Activated CD8-positive, alpha-beta memory T cell treated with anti-CD3 and anti-CD28 coated beads, Interleukin-2, amount 50 U/mL, for 24 hours (primary cell): ENCODE measurements around the gene EDRF1.

Experiments used
- DNase-seq: peaks from one replicate; pipeline ENCODE4 v3.0.0-alpha.2; 2020; ENCODE audit errors: extremely low read depth

EDRF1 gene

DNA sequence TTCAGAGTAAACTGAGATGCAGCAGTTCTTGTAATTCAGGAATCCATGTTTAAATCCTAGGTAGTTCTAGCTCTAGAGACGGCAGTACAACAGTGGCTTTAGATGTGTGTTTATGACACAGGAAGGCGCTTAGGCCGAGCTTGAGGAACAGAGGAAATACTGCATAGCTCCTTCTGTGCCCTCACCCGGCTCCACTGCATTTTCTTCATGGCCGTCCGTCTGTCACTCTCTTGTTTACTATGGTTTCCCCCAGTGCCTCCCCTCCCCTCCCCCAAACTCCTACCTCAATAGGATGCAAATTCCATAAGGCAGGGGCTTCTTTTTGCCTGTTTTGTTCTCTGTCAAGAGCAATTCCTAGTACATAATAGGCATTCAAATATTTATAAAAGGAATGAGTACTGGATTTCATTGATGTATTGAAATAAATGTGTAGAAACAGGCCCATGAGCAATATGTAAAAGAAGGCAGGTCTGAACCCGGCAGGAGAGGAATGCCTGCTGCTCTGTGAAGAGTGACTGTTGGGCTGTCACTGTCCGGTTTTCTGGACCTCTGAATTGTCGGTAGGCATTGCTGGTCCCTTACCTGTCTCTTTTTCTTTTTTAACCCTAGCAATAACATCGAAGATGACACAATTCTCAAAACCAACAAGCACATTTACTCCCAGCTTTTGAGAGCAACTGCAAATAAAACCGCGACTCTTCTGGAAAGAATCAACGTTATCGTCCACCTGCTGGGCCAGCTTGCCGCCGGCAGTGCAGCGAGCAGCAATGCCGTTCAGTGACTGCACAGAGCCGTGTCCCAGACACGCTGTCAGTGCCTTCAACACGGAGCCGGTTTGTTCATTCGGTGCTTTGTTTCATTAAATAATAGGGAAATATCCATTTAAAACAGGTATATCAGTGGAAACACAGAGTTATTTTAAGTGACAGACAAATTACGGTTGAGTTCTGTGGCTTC is 43.5 kb downstream of the EDRF1 start:
- DNase-seq = no peak

DNA sequence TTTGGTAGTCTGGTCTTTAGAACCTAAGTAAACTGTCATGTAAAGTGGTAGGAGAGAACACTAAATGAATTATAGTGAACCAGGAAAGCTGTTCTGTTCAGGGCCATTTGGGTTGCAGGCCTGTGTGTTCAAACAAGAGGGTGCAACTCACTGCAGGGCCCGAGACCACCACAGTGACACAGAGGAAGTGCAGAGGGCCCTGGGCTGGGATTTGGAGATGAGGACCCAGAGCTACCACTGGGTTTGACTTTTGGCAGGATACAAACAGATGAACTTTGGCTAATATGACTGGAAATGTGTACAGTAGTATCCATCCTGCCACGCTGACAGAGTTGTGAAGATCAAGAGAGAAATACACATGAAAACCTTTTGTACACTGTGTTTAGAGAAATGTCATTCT is 46.3 kb downstream of the EDRF1 start:
- DNase-seq = no peak

- no peak for DNase-seq
Measured at GRCh38 chr10:125766511-125766910, 47.0 kb downstream of the EDRF1 start.

DNA sequence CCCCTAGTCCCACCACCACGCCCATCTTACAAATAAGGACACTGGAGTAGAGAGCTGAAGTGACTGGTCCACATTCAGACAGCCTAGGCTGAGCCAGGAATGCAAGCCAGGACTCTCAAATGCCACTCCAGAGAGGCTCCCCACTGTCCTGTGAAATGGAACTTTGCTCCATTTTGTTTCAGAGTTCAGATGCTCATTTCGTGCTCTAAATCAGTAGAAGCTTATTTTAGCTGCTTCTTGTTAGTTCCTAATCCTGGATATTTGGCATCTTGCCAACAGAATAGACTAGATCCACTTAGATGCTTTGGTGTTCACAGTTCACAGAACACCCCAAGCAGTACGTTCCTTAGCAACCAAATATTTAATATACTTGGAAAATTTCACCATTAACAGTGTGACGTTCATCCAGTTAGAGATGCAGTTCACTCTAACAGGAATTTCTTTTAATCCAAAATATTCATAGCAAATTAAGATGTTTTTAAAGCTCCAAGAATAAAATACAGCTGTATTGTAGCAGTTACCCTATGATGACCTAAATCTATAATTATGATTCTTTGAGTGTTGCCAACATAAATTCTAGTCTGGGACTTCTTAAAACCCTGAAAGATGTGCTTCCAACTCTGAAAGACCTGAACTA is 48.8 kb downstream of the EDRF1 start:
- DNase-seq = no peak

- DNase-seq = no peak
Measured at GRCh38 chr10:125769175-125769574, 49.7 kb downstream of the EDRF1 start.

DNA sequence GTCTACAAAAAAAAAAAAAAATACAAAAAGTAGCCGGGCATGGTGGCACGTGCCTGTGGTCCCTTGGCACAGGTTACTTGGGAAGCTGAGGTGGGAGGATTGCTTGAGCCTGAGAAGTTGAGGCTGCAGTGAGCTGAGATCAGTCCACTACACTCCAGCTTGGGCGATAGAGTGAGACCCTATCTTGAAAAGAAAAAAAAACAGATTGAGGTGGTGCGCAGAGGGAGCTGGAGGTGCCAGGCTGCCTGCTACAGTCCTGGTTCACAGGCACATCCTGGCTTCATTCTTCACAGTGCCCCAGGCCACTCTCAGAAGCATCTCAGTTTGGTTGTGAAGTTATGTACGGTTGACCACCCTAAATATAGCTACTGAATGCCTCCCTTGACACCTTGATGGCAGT is 51.3 kb downstream of the EDRF1 start:
- no peak for DNase-seq

GRCh38 chr10:125772112-125772863 is 52.8 kb downstream of the EDRF1 start:
- DNase-seq = no peak

DNA sequence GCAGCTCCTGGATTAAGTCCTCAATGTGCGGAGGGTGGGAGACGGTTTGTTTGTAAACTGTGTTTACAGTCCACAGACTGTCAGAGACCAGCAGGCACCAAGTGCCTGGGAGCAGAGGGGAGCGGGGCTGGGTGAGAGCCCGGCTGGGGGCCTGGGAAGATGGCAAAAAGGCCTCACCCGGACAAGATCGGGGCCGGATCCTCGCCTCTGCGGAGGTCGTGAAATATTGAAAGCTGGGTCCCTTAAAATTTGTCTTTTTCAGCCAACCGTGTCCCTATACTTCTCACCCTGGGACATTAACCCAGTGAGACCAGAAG is 53.3 kb downstream of the EDRF1 start:
- no peak for DNase-seq

GRCh38 chr10:125773687-125774543 is 54.4 kb downstream of the EDRF1 start:
- no peak for DNase-seq

DNA sequence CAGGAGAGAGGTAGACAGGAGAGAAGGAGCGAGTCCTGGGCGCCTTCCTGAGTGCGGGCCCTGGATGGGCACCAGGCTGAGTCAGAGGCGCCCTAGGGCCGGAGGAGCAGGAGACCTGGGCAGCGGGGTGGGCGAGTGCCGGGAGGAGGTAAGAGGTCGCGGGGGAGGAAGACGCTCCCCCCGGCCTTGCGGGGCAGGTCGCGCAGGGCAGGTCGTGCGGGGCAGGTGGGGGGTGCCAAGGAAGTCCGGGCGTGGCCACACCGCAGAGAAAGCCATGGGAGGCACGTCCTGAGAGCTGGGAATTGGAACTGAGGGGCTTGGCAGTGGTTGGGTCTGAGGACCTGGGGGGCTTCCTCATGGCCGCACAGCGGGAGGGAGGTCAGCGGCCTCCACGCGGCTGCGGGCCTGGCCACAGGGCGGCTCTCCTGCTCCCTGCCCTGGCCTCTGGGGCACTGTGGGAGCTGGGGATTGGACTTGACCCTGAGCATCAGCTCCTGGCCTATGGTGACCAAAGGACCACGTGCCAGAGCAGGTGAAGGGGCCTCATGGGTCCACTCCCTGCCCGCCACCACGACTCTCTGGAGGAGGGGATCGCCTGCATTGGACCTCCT is 55.2 kb downstream of the EDRF1 start:
- no peak for DNase-seq

GRCh38 chr10:125775491-125776106 is 56.1 kb downstream of the EDRF1 start, which contains the start of gene MMP21:
MMP21 (minus strand) TSS chr10:125775821; CDS start chr10:125775821, 0 bp downstream.
- DNase-seq = no peak

GRCh38 chr10:125777806-125778205 is 58.3 kb downstream of the EDRF1 start:
- no peak for DNase-seq

DNA sequence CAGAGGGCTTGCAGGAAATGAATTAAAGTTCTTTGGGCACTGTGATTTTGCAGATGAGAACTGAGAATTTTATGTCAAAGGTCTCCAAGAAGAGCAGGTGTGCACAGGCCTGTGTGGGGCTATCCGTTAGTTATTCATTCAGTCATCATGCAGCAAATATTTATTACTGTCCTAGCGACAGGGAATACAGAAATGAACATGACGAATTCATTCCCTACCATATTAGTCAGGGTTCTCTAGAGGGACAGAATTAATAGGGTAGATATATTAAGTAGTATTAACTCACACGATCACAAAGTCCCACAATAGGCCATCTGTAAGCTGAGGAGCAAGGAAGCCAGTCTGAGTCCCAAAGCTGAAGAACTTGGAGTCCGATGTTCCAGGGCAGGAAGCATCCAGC is 59.0 kb downstream of the EDRF1 start:
- DNase-seq = no peak

DNA sequence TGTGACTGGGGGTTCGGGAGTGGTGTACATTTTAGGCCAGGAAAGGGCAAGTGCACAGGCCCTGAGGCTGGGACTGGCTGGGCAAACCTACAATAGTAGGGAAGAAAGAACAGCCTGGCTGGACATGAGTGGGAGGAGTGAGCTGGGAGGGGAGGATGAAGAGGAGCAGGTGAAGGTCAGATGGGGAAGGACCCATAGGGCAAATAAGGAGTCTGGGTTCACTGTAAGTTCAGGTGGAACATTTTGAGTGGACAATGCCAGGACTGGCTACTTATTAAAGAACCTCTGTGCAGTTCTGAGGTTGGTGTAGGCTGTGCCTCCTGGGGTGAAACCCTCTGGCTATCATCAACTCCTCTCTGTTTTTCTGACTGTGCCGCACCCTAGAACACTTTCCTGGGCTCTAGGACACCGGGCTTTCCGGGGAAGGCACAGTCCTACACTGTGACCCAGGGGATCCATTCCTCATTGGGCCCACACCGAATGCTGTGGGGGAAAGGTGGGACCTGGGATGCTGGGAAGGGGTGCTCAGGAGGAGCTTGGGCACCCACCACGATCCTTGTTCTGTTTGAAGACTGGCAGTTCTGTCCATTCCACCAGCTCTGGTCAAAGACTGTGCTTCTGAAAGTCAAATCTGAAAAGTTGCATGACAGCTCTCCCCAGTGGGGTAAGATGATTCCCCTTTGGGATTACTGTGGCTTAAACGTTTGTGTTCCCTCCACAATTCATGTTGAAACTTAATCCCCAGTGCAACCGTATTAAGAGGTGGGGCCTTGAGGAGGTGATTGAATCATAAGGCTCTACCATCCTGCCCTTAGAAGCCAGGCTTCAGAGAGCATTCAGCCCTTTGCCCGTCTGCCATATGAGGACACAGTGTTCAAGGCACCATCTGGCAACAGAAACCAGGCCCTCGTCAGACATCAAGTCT is 60.2 kb downstream of the EDRF1 start:
- DNase-seq = no peak

GRCh38 chr10:125781374-125781773 is 61.9 kb downstream of the EDRF1 start:
- no peak for DNase-seq

- no peak for DNase-seq
Measured at GRCh38 chr10:125782054-125782453, 62.5 kb downstream of the EDRF1 start.

DNA sequence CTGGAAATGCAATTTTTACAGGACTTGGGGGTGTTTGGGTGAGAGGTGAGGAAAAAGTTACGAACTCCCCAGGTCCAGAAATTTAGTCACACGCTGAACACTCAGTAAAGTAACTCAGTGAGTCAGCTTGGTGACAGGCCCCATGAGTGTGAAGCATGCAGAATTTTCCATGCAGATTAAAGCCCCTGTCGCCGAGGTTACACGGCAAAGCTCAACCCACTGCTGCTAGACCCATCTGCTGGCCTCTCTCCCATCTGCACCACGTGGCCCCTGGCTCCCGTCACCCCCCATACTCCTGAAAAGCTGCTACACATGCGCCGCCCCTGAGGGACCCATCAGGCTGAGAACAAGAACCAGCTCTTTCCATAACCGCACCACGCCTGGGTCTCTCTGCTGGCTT is 63.1 kb downstream of the EDRF1 start:
- DNase-seq = no peak

DNA sequence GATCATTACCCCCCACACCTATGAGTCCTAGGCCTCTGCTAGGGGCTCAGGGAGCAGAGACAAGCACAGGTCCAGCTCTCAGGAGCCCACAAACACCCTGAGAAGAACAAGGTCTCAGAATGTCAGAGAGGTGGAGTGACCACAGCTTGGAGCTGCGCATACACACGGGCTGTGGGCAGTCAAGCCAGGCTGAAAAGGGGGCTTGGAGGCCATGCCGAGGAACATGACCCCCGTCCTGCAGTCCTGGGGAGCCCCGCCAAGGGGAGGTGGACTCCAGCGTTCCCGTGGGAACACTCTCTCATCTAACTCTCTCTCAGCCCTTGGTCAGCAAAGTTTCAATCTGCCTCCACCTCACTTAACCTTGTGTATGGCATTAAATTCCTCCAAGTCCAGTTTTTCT is 63.9 kb downstream of the EDRF1 start:
- DNase-seq = no peak

DNA sequence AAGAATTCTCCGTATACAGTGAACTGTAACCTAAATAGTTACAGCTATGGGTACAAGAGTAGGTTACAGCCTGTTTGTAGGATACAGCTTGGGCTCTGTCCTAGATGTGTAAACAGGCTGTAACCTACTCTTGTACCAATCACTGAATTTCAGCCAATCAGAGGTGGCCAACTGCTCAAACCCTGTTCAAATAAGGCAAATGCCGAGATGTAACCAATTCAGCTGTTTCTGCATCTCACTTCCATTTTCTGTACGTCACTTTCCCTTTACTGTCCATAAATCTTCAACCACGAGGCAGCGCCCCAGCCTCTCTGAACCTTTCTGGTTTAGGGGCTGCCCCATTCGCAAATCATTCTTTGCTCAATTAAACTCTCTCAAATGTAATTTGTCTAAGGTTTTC is 64.4 kb downstream of the EDRF1 start:
- no peak for DNase-seq

DNA sequence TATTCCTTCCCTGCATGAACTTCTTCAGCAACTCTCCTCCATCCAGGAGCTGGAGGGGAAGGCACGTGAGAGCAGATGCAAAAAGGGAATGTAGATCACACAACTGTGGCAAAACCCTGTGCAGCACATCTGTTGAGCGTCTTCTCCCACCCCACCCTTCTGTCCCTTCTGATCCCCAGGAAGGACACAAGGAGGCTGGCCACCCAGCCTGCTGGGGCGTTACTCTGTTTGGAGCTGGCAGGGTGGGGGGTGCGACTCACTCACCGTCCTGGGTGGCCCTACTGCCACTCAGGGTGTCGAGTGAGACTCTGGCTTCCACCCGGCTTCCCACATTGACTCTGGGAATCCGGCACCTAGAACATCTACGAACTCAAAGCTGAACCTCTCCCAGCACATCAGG is 66.3 kb downstream of the EDRF1 start:
- DNase-seq = no peak
